Neural cell (in vitro differentiated cells): ENCODE measurements around the gene ZNF35. TPM values are rescaled to one million over a fixed set of nuclear protein-coding genes. Genes with fewer than 3 reads are reported as not detected.

Source experiments
- H2AFZ ChIP-seq: fragments of 200-600, 300-800 bp; sonication (generic), shearing (Covaris generic); 2 replicates; pipeline ENCODE4 v1.6.0; 2014; ENCODE audit warnings: low read depth, mild to moderate bottlenecking, antibody characterized with exemption, low read length, moderate library complexity
- H3F3A ChIP-seq: fragments of 200-600 bp; shearing (Covaris generic); 2 replicates; pipeline ENCODE4 v1.6.1; 2016; ENCODE audit warnings: mild to moderate bottlenecking, moderate library complexity, mixed read lengths, antibody characterized with exemption, low read length; ENCODE audit not compliant: insufficient read depth, poor library complexity, severe bottlenecking
- H3K27ac ChIP-seq: fragments of 200-600, 300-800 bp; sonication (generic), shearing (Covaris generic); 2 replicates; pipeline ENCODE4 v1.5.1; 2014; ENCODE audit warnings: mild to moderate bottlenecking, low read length, moderate library complexity
- H3K27me3 ChIP-seq: fragments of 300-800, 200-600 bp; sonication (generic), shearing (Covaris generic); 2 replicates; pipeline ENCODE4 v1.6.0; 2014; ENCODE audit warnings: mild to moderate bottlenecking, low read depth, low read length, moderate library complexity; ENCODE audit not compliant: insufficient read depth
- H3K36me3 ChIP-seq: fragments of 300-800, 200-600 bp; sonication (generic), shearing (Covaris generic); 2 replicates; pipeline ENCODE4 v1.5.1; 2014; ENCODE audit warnings: mild to moderate bottlenecking, antibody characterized with exemption, low read length, moderate library complexity; ENCODE audit not compliant: insufficient read depth
- H3K4me2 ChIP-seq: fragments of 300-800, 200-600 bp; sonication (generic), shearing (Covaris generic); 2 replicates; pipeline ENCODE4 v1.6.0; 2014; ENCODE audit warnings: mild to moderate bottlenecking, low read length
- H3K4me3 ChIP-seq: fragments of 300-800, 200-600 bp; sonication (generic), shearing (Covaris generic); 2 replicates; pipeline ENCODE4 v1.5.1; 2014; ENCODE audit warnings: mild to moderate bottlenecking, low read length, moderate library complexity
- H3K79me2 ChIP-seq: fragments of 200-600 bp; shearing (Covaris generic); replicated peaks from 2 replicates; pipeline ENCODE4 v1.6.0; 2014; ENCODE audit warnings: mild to moderate bottlenecking, low read length, moderate library complexity; ENCODE audit not compliant: insufficient read depth
- H3K9ac ChIP-seq: fragments of 300-800, 200-600 bp; sonication (generic), shearing (Covaris generic); 2 replicates; pipeline ENCODE4 v1.6.1; 2016; ENCODE audit warnings: mild to moderate bottlenecking, low read length, mixed read lengths
- H3K9me2 ChIP-seq: fragments of 200-600 bp; shearing (Covaris generic); 2 replicates; pipeline ENCODE4 v1.6.1; 2016; ENCODE audit warnings: mild to moderate bottlenecking, low read length, mixed read lengths; ENCODE audit not compliant: insufficient read depth
- H3K9me3 ChIP-seq: fragments of 200-600, 300-800 bp; sonication (generic), shearing (Covaris generic); 2 replicates; pipeline ENCODE4 v1.6.1; 2016; ENCODE audit warnings: mild to moderate bottlenecking, mixed run types, low read length, moderate library complexity, mixed read lengths
- H4K20me1 ChIP-seq: fragments of 200-600 bp; shearing (Covaris generic); 2 replicates; pipeline ENCODE4 v1.6.1; 2016; ENCODE audit warnings: mild to moderate bottlenecking, mixed run types; ENCODE audit not compliant: insufficient read depth
- EP300 ChIP-seq: fragments of 450-650 bp; conservative IDR thresholded peaks from 2 replicates; pipeline ENCODE4 v1.6.1; 2014; ENCODE audit warnings: antibody characterized with exemption, mild to moderate bottlenecking, moderate library complexity; ENCODE audit not compliant: poor library complexity, severe bottlenecking
- EZH2 ChIP-seq: fragments of 200-600, 300-800 bp; shearing (Covaris generic), sonication (generic); IDR thresholded peaks from 2 replicates; pipeline ENCODE4 v1.6.1; 2014; ENCODE audit warnings: antibody characterized with exemption, low read length, borderline replicate concordance, mild to moderate bottlenecking; ENCODE audit not compliant: insufficient read depth, poor library complexity, severe bottlenecking
- MXI1 ChIP-seq: fragments of 450-650 bp; conservative IDR thresholded peaks from 2 replicates; pipeline ENCODE4 v1.6.1; 2014; ENCODE audit warnings: antibody characterized with exemption, mild to moderate bottlenecking; ENCODE audit not compliant: poor library complexity, severe bottlenecking
- POLR2AphosphoS5 ChIP-seq: IDR thresholded peaks from 2 replicates; pipeline ENCODE4 v1.6.1; 2012
- RAD21 ChIP-seq: fragments of 450-650 bp; conservative IDR thresholded peaks from 2 replicates; pipeline ENCODE4 v1.6.1; 2014; ENCODE audit warnings: antibody characterized with exemption, mild to moderate bottlenecking, moderate library complexity
- SMC3 ChIP-seq: fragments of 450-650 bp; conservative IDR thresholded peaks from 2 replicates; pipeline ENCODE4 v1.6.1; 2014; ENCODE audit warnings: antibody characterized with exemption, mild to moderate bottlenecking, moderate library complexity; ENCODE audit not compliant: poor library complexity
- TAF1 ChIP-seq: IDR thresholded peaks from 2 replicates; pipeline ENCODE4 v1.6.1; 2012; ENCODE audit warnings: low read depth
- polyA plus RNA-seq: library from polyadenylated mRNA; depleted of rRNA; stranded (reverse); fragments of >200 nt; gene quantifications from 2 replicates; pipeline ENCODE4 v1.2.3, GENCODE V29; 2014
- TF ChIP-seq, protein P1 (sequence below): fragments of 450-650 bp; IDR thresholded peaks from 2 replicates; pipeline ENCODE4 v1.5.1; 2014; ENCODE audit warnings: antibody characterized with exemption, mild to moderate bottlenecking, moderate library complexity; ENCODE audit not compliant: poor library complexity, severe bottlenecking
- TF ChIP-seq, protein P2 (sequence below): IDR thresholded peaks from 2 replicates; pipeline ENCODE4 v1.6.1; 2012; ENCODE audit warnings: borderline replicate concordance

Gene ZNF35
- polyA plus RNA-seq, 1 donor from 2014 or later, result 14.9 TPM

DNA sequence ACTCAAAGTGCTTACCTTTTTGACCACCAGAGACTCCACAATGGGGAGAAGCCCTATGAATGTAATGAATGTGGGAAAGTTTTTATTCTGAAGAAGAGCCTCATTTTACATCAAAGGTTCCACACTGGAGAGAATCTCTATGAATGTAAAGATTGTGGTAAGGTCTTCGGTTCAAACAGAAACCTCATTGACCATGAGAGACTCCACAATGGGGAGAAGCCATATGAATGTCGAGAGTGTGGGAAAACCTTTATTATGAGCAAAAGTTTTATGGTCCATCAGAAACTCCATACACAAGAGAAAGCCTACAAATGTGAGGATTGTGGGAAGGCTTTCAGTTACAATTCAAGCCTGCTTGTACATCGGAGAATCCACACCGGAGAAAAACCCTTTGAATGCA, 5.5 kb upstream of the ZNF35 start:
- Histone ChIP-seq H3K9me2 (no peaks in the 10 kb centered on the region), H3F3A (no peaks in the 10 kb centered on the region), H3K4me3 (no peak overlapping the region), H3K9me3 (peaks cover 4% of the 10 kb centered on the region), H3K79me2 (peaks cover 15% of the 10 kb centered on the region), H3K27me3 (no peaks in the 10 kb centered on the region), H2AFZ (no peak overlapping the region), H4K20me1 (no peaks in the 10 kb centered on the region), H3K27ac (no peak overlapping the region), H3K36me3 (peaks cover 33% of the 10 kb centered on the region), H3K4me2 (no peak overlapping the region), H3K9ac (no peak overlapping the region)
- TF ChIP-seq EP300, result no peak

DNA sequence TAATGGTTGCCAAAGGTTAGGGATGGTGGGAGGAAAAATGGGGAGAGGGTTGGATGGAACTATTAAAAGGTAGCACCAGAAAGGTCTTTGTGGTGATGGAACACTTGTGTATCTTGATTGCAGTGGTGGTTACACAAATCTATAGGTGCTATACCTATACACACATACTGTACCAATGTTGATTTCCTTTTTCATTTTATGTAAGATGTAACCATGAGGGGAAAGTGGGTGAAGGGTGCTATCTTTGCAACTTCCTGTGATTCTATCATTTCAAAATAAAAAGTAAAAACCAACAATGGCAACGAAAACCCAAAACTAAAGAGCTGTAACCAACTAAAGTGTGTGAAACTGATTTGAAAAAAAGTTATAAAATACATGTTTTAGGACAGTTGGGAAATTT, 761 bp upstream of the ZNF35 start:
- H3K9me2 ChIP-seq, result no peaks in the 10 kb centered on the region
- H3K36me3 ChIP-seq, result peaks cover 21% of the 10 kb centered on the region
- no peaks in the 10 kb centered on the region for H4K20me1 ChIP-seq
- no peaks in the 10 kb centered on the region for H3F3A ChIP-seq
- no peak overlapping the region for H3K27ac ChIP-seq
- no peak overlapping the region for H2AFZ ChIP-seq
- peaks cover 28% of the 10 kb centered on the region for H3K79me2 ChIP-seq
- peak overlapping the region; percentile 86 for H3K4me3 ChIP-seq
- TF ChIP-seq, protein P1, sequence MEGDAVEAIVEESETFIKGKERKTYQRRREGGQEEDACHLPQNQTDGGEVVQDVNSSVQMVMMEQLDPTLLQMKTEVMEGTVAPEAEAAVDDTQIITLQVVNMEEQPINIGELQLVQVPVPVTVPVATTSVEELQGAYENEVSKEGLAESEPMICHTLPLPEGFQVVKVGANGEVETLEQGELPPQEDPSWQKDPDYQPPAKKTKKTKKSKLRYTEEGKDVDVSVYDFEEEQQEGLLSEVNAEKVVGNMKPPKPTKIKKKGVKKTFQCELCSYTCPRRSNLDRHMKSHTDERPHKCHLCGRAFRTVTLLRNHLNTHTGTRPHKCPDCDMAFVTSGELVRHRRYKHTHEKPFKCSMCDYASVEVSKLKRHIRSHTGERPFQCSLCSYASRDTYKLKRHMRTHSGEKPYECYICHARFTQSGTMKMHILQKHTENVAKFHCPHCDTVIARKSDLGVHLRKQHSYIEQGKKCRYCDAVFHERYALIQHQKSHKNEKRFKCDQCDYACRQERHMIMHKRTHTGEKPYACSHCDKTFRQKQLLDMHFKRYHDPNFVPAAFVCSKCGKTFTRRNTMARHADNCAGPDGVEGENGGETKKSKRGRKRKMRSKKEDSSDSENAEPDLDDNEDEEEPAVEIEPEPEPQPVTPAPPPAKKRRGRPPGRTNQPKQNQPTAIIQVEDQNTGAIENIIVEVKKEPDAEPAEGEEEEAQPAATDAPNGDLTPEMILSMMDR, result no peak
- TF ChIP-seq TAF1 (no peak), SMC3 (no peak), EZH2 (no peak), POLR2AphosphoS5 (no peak)
- H3K4me2 ChIP-seq, result peak overlapping the region; percentile 98
- H3K9ac ChIP-seq, result no peak overlapping the region
- no peaks in the 10 kb centered on the region for H3K27me3 ChIP-seq
- no peaks in the 10 kb centered on the region for H3K9me3 ChIP-seq

DNA sequence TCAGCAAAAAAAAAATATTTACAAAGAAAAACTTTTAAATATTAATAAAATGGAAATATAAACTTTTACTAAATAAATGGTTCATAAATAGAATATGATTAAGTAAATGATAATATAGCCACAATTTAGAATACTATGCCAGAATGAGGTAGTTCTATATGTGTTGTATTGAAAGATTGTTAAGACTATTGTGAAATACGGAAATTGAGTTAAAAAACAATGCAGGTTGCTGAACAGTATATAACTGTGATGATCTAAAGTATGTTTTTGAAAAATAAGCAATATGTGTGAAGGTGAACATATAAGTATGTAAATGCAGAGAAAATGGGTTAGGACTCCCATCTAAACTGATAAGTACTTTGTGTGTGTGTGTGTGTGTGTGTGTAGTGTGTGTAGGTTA, 1.2 kb downstream of the ZNF35 start:
- H3K27me3 ChIP-seq, result no peaks in the 10 kb centered on the region
- no peak overlapping the region for H3K27ac ChIP-seq
- no peak overlapping the region for H2AFZ ChIP-seq
- TF ChIP-seq TAF1, result no peak
- no peak for TF ChIP-seq MXI1
- peak overlapping the region; percentile 98 for H3K4me2 ChIP-seq
- H3K9me2 ChIP-seq, result no peaks in the 10 kb centered on the region
- H3K9me3 ChIP-seq, result no peaks in the 10 kb centered on the region
- H4K20me1 ChIP-seq, result no peaks in the 10 kb centered on the region
- H3K4me3 ChIP-seq, result peak overlapping the region; percentile 86
- H3F3A ChIP-seq, result no peaks in the 10 kb centered on the region
- H3K36me3 ChIP-seq, result peaks cover 16% of the 10 kb centered on the region
- H3K9ac ChIP-seq, result peak overlapping the region; percentile 89
- peaks cover 36% of the 10 kb centered on the region for H3K79me2 ChIP-seq

DNA sequence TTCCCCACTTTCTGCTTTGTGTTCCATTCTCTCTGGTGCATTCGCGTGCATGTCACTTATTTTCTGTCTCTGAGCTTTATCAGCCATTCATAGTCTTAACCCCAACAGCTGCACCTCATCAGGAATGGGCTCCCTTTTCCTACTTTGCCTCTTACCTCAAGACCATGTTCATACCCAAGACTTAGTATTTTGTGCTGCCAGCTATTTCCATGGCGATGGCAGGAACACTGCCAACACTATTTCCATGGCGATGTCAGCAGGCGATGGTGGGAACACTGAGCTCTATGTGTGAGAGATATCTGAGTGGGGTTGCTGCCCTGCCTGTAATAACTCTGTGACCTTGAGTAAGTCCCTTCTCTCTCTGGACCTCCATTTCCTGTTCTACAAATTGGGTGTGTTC, 5.5 kb downstream of the ZNF35 start:
- H4K20me1 ChIP-seq, result no peaks in the 10 kb centered on the region
- no peaks in the 10 kb centered on the region for H3K9me3 ChIP-seq
- peaks cover 36% of the 10 kb centered on the region for H3K36me3 ChIP-seq
- TF ChIP-seq MXI1 (no peak), EZH2 (no peak), EP300 (no peak), SMC3 (no peak), TAF1 (no peak), POLR2AphosphoS5 (no peak), RAD21 (no peak)
- TF ChIP-seq, protein P1, result no peak
- TF ChIP-seq, protein P2, sequence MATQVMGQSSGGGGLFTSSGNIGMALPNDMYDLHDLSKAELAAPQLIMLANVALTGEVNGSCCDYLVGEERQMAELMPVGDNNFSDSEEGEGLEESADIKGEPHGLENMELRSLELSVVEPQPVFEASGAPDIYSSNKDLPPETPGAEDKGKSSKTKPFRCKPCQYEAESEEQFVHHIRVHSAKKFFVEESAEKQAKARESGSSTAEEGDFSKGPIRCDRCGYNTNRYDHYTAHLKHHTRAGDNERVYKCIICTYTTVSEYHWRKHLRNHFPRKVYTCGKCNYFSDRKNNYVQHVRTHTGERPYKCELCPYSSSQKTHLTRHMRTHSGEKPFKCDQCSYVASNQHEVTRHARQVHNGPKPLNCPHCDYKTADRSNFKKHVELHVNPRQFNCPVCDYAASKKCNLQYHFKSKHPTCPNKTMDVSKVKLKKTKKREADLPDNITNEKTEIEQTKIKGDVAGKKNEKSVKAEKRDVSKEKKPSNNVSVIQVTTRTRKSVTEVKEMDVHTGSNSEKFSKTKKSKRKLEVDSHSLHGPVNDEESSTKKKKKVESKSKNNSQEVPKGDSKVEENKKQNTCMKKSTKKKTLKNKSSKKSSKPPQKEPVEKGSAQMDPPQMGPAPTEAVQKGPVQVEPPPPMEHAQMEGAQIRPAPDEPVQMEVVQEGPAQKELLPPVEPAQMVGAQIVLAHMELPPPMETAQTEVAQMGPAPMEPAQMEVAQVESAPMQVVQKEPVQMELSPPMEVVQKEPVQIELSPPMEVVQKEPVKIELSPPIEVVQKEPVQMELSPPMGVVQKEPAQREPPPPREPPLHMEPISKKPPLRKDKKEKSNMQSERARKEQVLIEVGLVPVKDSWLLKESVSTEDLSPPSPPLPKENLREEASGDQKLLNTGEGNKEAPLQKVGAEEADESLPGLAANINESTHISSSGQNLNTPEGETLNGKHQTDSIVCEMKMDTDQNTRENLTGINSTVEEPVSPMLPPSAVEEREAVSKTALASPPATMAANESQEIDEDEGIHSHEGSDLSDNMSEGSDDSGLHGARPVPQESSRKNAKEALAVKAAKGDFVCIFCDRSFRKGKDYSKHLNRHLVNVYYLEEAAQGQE, result no peak
- H3F3A ChIP-seq, result no peaks in the 10 kb centered on the region
- no peak overlapping the region for H2AFZ ChIP-seq
- H3K9ac ChIP-seq, result no peak overlapping the region
- no peaks in the 10 kb centered on the region for H3K9me2 ChIP-seq
- H3K79me2 ChIP-seq, result peaks cover 21% of the 10 kb centered on the region
- no peak overlapping the region for H3K27ac ChIP-seq
- no peaks in the 10 kb centered on the region for H3K27me3 ChIP-seq
- H3K4me3 ChIP-seq, result no peak overlapping the region
- no peak overlapping the region for H3K4me2 ChIP-seq
